Measurements from ENCODE around the gene MYBPC2. TPM values are rescaled to one million over a fixed set of nuclear protein-coding genes. Genes with fewer than 3 reads are reported as not detected.

MYBPC2 gene
- total RNA-seq, 2 experiments from 2014 or later = 0.08 TPM; not detected in 1

DNA sequence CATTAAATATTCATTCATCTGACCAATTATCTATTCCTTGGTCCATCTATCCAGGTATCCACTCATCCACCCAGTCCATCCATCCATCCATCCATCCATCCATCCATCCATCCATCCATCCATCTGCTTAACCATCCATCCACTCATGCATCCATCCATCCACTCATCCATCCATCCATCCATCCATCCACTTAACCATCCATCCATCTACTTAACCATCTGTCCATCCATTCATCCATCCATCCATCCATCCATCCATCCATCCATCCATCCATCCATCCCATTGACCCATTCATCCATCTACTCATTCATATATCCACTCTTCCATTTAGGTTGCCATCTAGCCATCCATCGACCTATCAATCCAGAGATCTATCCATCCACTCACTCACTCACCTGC is 11.4 kb downstream of the MYBPC2 start:
- DNase-seq (no peak), ATAC-seq (ENCODE audit: poor library complexity) (no peak)
- peaks cover 4% of the 10 kb centered on the region for H3K27me3 Mint-ChIP-seq
- Histone ChIP-seq H3K36me3 (ENCODE audit: insufficient read depth, low read length) (no peaks in the 10 kb centered on the region), H3K27ac (ENCODE audit: low read depth in 1 of 2, low read length in 2 of 2) (no peak overlapping the region), H3K27me3 (ENCODE audit: control insufficient read depth in 1 of 2, insufficient read depth in 2 of 2, low read length in 2 of 2) (no peaks in the 10 kb centered on the region), H3K4me3 (ENCODE audit: low read length) (no peak overlapping the region), H3K4me1 (ENCODE audit: insufficient read depth, low read length) (no peaks in the 10 kb centered on the region), H3K9me3 (ENCODE audit: control insufficient read depth in 1 of 2, insufficient read depth in 1 of 2, low read length in 2 of 2) (peaks cover 0 to 5% of the 10 kb centered on the region in 2 experiments)
- POLR2A ChIA-PET = no interaction called here
- H3K4me1 Mint-ChIP-seq (ENCODE audit: low read depth) = no peaks in the 10 kb centered on the region
- intact Hi-C loops (cut with DNase I, micrococcal nuclease) = no loop called here
- H3K9me3 Mint-ChIP-seq = no peaks in the 10 kb centered on the region
- H3K4me3 Mint-ChIP-seq = no peak overlapping the region
- no peak overlapping the region for H3K27ac Mint-ChIP-seq
- no peaks in the 10 kb centered on the region for H3K36me3 Mint-ChIP-seq (ENCODE audit: low read depth)
- CTCF ChIA-PET = no interaction called here
- TF ChIP-seq, protein P1, sequence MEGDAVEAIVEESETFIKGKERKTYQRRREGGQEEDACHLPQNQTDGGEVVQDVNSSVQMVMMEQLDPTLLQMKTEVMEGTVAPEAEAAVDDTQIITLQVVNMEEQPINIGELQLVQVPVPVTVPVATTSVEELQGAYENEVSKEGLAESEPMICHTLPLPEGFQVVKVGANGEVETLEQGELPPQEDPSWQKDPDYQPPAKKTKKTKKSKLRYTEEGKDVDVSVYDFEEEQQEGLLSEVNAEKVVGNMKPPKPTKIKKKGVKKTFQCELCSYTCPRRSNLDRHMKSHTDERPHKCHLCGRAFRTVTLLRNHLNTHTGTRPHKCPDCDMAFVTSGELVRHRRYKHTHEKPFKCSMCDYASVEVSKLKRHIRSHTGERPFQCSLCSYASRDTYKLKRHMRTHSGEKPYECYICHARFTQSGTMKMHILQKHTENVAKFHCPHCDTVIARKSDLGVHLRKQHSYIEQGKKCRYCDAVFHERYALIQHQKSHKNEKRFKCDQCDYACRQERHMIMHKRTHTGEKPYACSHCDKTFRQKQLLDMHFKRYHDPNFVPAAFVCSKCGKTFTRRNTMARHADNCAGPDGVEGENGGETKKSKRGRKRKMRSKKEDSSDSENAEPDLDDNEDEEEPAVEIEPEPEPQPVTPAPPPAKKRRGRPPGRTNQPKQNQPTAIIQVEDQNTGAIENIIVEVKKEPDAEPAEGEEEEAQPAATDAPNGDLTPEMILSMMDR (IDR thresholded peaks at IDR 0.05) = no peak

GRCh38 chr19:50447053-50447452 is 14.4 kb downstream of the MYBPC2 start:
- CTCF ChIA-PET = no interaction called here
- H3K9me3 Mint-ChIP-seq = no peaks in the 10 kb centered on the region
- H3K27ac Mint-ChIP-seq = no peak overlapping the region

DNA sequence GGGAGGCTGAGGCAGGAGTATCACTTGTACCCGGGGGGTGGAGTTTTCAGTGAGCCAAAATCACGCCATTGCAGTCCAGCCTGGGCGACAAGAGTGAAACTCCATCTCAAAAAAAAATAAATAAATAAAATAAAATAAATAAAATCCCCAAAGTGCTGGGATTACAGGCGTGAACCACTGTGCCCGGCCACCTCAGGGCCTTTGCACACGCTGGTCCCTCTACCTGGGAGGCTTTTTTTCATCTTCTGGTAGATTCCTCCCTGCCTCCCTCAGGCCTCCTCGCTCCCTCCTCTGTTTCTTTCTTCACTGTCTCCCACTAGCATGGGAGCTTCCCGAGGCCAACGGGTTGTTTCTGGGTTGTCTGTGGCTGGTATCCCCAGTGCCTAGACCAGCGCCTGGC is 15.1 kb downstream of the MYBPC2 start:
- ATAC-seq (ENCODE audit: poor library complexity) = no peak
- Histone ChIP-seq H3K4me3 (ENCODE audit: low read length) (no peak overlapping the region), H3K27me3 (ENCODE audit: control insufficient read depth in 1 of 2, insufficient read depth in 2 of 2, low read length in 2 of 2) (no peaks in the 10 kb centered on the region), H3K9me3 (ENCODE audit: control insufficient read depth in 1 of 2, insufficient read depth in 1 of 2, low read length in 2 of 2) (peaks cover 0 to 5% of the 10 kb centered on the region in 2 experiments), H3K4me1 (ENCODE audit: insufficient read depth, low read length) (no peaks in the 10 kb centered on the region), H3K27ac (ENCODE audit: low read depth in 1 of 2, low read length in 2 of 2) (no peak overlapping the region), H3K36me3 (ENCODE audit: insufficient read depth, low read length) (no peaks in the 10 kb centered on the region)
- Mint-ChIP-seq H3K9me3 (no peaks in the 10 kb centered on the region), H3K4me3 (no peak overlapping the region), H3K27me3 (peaks cover 9% of the 10 kb centered on the region), H3K27ac (no peak overlapping the region), H3K36me3 (ENCODE audit: low read depth) (no peaks in the 10 kb centered on the region), H3K4me1 (ENCODE audit: low read depth) (no peaks in the 10 kb centered on the region)
- POLR2A ChIA-PET = no interaction called here
- intact Hi-C loops (cut with DNase I, micrococcal nuclease) = no loop called here
- DNase-seq = no peak
- TF ChIP-seq, protein P1 (IDR thresholded peaks at IDR 0.05) = no peak
- CTCF ChIA-PET = no interaction called here

More at GRCh38 chr19:50447053-50447452, 14.4 kb downstream of the MYBPC2 start:
- no peaks in the 10 kb centered on the region for H3K4me1 Mint-ChIP-seq (ENCODE audit: low read depth)
- no peak for DNase-seq
- H3K27me3 ChIP-seq (ENCODE audit: control insufficient read depth in 1 of 2, insufficient read depth in 2 of 2, low read length in 2 of 2) = no peaks in the 10 kb centered on the region
- H3K4me1 ChIP-seq (ENCODE audit: insufficient read depth, low read length) = no peaks in the 10 kb centered on the region
- POLR2A ChIA-PET = no interaction called here
- ATAC-seq (ENCODE audit: poor library complexity) = no peak
- TF ChIP-seq, protein P1 (IDR thresholded peaks at IDR 0.05) = no peak
- H3K27ac ChIP-seq (ENCODE audit: low read depth in 1 of 2, low read length in 2 of 2) = no peak overlapping the region
- H3K36me3 Mint-ChIP-seq (ENCODE audit: low read depth) = no peaks in the 10 kb centered on the region
- peaks cover 0 to 5% of the 10 kb centered on the region in 2 experiments for H3K9me3 ChIP-seq (ENCODE audit: control insufficient read depth in 1 of 2, insufficient read depth in 1 of 2, low read length in 2 of 2)
- no peak overlapping the region for H3K4me3 Mint-ChIP-seq
- H3K27me3 Mint-ChIP-seq = peaks cover 6% of the 10 kb centered on the region
- no peak overlapping the region for H3K4me3 ChIP-seq (ENCODE audit: low read length)
- intact Hi-C loops (cut with DNase I, micrococcal nuclease) = no loop called here
- H3K36me3 ChIP-seq (ENCODE audit: insufficient read depth, low read length) = no peaks in the 10 kb centered on the region
